ENCODE data around the gene FSD2.

DNA sequence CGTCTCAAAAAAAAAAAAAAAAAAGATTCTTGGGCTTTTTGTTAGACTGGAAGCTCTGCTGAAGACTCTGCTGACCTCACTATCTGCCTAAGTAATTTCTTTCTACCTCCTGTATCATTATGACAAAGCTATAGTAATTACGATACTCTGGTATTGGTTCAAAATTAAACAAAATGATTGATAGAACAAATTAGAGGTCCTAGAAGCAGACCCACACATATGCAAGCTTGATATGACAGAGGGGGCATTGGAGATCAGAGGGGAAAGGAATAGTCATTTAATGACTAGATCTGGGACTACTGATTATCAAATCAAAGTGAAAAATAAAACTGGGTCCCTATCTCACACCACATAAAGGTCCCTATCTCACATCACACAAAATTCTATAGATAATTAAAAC is 74.3 kb downstream of the FSD2 start:
- TF ChIP-seq CTBP2 (IDR thresholded peaks at IDR 0.05; ENCODE audit: borderline replicate concordance, insufficient read depth, insufficient read length, low read length): no peak
- TF ChIP-seq POLR2AphosphoS5 (IDR thresholded peaks at IDR 0.05; ENCODE audit: low read depth, low read length): no peak
- no peak for TF ChIP-seq RNF2 (IDR thresholded peaks at IDR 0.05; ENCODE audit: borderline replicate concordance, low read depth, low read length, missing control alignments, poor library complexity, severe bottlenecking)
- TF ChIP-seq, protein P1, sequence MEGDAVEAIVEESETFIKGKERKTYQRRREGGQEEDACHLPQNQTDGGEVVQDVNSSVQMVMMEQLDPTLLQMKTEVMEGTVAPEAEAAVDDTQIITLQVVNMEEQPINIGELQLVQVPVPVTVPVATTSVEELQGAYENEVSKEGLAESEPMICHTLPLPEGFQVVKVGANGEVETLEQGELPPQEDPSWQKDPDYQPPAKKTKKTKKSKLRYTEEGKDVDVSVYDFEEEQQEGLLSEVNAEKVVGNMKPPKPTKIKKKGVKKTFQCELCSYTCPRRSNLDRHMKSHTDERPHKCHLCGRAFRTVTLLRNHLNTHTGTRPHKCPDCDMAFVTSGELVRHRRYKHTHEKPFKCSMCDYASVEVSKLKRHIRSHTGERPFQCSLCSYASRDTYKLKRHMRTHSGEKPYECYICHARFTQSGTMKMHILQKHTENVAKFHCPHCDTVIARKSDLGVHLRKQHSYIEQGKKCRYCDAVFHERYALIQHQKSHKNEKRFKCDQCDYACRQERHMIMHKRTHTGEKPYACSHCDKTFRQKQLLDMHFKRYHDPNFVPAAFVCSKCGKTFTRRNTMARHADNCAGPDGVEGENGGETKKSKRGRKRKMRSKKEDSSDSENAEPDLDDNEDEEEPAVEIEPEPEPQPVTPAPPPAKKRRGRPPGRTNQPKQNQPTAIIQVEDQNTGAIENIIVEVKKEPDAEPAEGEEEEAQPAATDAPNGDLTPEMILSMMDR (IDR thresholded peaks at IDR 0.05; ENCODE audit: control extremely low read depth in 1 of 3, insufficient read depth in 1 of 3, low read depth in 1 of 3, low read length in 3 of 3): no peak
- TF ChIP-seq SIN3A (conservative IDR thresholded peaks at IDR 0.05 in 1 of 2, IDR thresholded peaks at IDR 0.05 in 1 of 2; ENCODE audit: low read depth in 1 of 2, low read length in 2 of 2): no peak
- TF ChIP-seq CBX5 (IDR thresholded peaks at IDR 0.05; ENCODE audit: low read depth, low read length): no peak
- TF ChIP-seq HDAC6 (IDR thresholded peaks at IDR 0.05; ENCODE audit: low read depth, low read length): no peak
- no peak for TF ChIP-seq CHD2 (IDR thresholded peaks at IDR 0.05; ENCODE audit: low read length)
